Right lobe of liver (tissue), 4 donors: ENCODE results near the gene KRTAP22-2.

Source experiments
- POLR2A ChIP-seq: fragments of 450-650 bp; IDR thresholded peaks from one replicate; pipeline ENCODE4 v1.6.1; 2017; ENCODE audit warnings: antibody characterized with exemption, mild to moderate bottlenecking
- TF ChIP-seq, protein P1 (sequence below), 4 donors: fragments of 200-600 bp in 3 of 4; fragments of 450-650 bp in 1 of 4; IDR thresholded peaks; one replicate each; pipeline versions ENCODE4 v1.5.1 to v1.8.0; 2016 to 2022; ENCODE audit warnings: antibody characterized with exemption in 4 of 4, mild to moderate bottlenecking in 2 of 4
- donor health status: DM: no; HTN: no; CAD: no.
- donor health status: DM: no; HTN: no; CAD: no.
- donor health status: DM: no; HTN: yes; CAD: no.

DNA sequence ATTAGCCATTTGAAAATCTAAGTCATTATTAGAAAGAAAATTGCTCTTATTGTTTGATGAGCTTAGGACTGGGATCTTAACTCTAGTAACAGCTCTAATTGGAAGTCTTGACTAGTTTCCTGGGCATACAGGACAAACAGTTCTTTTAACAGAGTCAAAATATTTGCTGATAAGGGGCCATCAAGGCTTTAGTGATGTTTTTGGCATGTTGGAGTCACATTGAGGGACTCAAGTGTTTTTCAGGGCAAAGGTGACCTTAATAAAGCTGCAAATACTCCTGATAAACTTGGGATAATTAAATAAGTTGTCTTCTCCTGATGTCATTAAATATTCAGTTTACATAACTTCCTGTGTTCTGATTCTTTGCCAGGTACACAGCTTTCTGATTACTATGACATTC, 22.6 kb downstream of the KRTAP22-2 start:
- TF ChIP-seq, protein P1, sequence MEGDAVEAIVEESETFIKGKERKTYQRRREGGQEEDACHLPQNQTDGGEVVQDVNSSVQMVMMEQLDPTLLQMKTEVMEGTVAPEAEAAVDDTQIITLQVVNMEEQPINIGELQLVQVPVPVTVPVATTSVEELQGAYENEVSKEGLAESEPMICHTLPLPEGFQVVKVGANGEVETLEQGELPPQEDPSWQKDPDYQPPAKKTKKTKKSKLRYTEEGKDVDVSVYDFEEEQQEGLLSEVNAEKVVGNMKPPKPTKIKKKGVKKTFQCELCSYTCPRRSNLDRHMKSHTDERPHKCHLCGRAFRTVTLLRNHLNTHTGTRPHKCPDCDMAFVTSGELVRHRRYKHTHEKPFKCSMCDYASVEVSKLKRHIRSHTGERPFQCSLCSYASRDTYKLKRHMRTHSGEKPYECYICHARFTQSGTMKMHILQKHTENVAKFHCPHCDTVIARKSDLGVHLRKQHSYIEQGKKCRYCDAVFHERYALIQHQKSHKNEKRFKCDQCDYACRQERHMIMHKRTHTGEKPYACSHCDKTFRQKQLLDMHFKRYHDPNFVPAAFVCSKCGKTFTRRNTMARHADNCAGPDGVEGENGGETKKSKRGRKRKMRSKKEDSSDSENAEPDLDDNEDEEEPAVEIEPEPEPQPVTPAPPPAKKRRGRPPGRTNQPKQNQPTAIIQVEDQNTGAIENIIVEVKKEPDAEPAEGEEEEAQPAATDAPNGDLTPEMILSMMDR (IDR thresholded peaks at IDR 0.05) = no peak
- no peak for TF ChIP-seq POLR2A
